ENCODE results near the gene C3orf18.
A peak's percentile ranks its signal among the peaks of the same experiment; 100 is the strongest.

The C3orf18 gene

GRCh38 chr3:50567386-50568167 is at the start of gene C3orf18:
C3orf18 (minus strand) TSS chr3:50567747; CDS start chr3:50565699, 2,048 bp downstream.
- Mint-ChIP-seq H3K27ac (peak within 1 kb of the TSS; percentile 94), H3K27me3 (ENCODE audit: low read depth) (no peaks in the 10 kb centered on the region), H3K4me1 (ENCODE audit: low read depth) (peaks cover 56% of the 10 kb centered on the region), H3K4me3 (peak within 1 kb of the TSS; percentile 97), H3K36me3 (ENCODE audit: low read depth) (peaks cover 33% of the 10 kb centered on the region), H3K9me3 (no peaks in the 10 kb centered on the region)

DNA sequence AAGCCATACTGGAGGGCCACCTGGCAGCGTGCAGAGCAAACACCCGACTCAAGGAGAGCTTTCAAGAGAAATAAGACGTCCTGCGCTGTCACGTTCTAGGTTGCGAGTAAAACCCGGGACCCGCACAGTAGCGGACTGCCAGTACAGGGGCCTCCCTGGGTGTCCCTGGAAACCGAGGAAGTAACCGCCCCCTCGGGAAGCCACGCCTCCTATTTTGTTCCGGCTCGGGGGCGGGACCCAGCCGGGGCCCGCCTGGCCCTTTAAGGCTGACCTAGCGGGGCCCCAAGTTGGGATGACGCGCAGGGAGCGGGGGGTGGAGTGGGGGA is 49.2 kb upstream of the C3orf18 start:
- Mint-ChIP-seq H3K36me3 (ENCODE audit: low read depth) (peaks cover 43% of the 10 kb centered on the region), H3K27ac (peak overlapping the region; percentile 87), H3K27me3 (ENCODE audit: low read depth) (no peaks in the 10 kb centered on the region), H3K4me1 (ENCODE audit: low read depth) (peaks cover 65% of the 10 kb centered on the region), H3K9me3 (no peaks in the 10 kb centered on the region), H3K4me3 (peak overlapping the region; percentile 87)

DNA sequence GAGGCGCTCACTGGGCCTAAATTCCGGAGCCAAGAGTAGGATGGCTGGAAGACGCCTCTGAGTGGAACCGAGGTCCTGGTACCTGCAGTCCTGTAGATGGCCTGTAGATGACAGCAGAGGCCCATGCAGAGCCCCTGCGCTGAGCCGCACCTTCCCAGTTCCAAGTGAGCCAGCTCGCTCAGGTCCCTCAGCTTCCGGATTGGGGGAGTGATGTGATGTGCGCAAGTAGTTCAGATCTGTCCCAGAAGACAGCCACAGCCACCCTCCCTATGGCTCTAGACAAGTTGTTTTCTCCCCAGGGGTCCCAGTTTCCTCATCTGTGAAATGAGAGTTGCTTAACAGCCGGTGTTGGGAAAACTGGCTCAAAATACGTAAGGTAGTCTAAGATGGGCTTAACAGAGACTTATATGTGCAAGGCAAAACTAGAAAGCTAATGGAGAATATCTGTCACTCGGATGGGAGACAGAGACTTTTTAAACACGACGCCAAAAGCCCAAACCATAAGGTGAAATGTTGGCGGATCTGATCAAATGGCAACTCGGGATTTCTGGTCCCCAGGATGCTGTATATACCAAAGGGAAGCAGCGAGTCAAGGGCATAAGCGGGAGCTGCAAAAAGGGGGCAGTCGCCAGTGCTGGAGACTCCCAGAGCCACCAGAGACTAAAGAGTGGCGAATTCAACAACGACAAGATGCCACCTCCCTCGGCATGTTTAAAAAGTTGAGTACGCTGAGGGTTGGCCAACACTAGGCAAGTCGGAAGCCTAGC is 48.6 kb upstream of the C3orf18 start:
- Mint-ChIP-seq H3K27ac (peak overlapping the region; percentile 87), H3K36me3 (ENCODE audit: low read depth) (peaks cover 47% of the 10 kb centered on the region), H3K27me3 (ENCODE audit: low read depth) (no peaks in the 10 kb centered on the region), H3K4me1 (ENCODE audit: low read depth) (peaks cover 64% of the 10 kb centered on the region), H3K4me3 (peak overlapping the region; percentile 87), H3K9me3 (no peaks in the 10 kb centered on the region)

DNA sequence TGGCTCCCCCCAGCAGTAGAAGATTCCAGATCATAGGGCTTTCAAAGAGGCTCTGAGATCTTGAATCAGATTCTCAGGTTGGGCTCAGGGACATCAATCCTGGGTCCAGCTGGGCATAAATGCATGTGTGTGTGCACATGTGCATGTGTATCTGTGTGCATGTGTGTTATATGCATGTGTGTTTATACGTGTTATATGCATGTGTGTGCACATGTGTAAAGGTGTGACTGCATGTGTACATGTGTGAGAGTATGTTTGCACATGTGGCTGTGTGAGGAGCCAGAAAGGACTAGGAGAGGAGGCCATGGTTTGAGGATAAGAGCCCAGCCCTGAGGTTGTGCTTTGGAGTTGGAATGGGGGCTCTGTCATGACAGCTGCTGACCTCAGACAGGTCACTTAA is 47.6 kb upstream of the C3orf18 start:
- no peak overlapping the region for H3K27ac Mint-ChIP-seq
- peak overlapping the region; percentile 87 for H3K4me3 Mint-ChIP-seq
- H3K27me3 Mint-ChIP-seq (ENCODE audit: low read depth), result no peaks in the 10 kb centered on the region
- H3K4me1 Mint-ChIP-seq (ENCODE audit: low read depth), result peaks cover 54% of the 10 kb centered on the region
- no peaks in the 10 kb centered on the region for H3K9me3 Mint-ChIP-seq
- peaks cover 47% of the 10 kb centered on the region for H3K36me3 Mint-ChIP-seq (ENCODE audit: low read depth)

DNA sequence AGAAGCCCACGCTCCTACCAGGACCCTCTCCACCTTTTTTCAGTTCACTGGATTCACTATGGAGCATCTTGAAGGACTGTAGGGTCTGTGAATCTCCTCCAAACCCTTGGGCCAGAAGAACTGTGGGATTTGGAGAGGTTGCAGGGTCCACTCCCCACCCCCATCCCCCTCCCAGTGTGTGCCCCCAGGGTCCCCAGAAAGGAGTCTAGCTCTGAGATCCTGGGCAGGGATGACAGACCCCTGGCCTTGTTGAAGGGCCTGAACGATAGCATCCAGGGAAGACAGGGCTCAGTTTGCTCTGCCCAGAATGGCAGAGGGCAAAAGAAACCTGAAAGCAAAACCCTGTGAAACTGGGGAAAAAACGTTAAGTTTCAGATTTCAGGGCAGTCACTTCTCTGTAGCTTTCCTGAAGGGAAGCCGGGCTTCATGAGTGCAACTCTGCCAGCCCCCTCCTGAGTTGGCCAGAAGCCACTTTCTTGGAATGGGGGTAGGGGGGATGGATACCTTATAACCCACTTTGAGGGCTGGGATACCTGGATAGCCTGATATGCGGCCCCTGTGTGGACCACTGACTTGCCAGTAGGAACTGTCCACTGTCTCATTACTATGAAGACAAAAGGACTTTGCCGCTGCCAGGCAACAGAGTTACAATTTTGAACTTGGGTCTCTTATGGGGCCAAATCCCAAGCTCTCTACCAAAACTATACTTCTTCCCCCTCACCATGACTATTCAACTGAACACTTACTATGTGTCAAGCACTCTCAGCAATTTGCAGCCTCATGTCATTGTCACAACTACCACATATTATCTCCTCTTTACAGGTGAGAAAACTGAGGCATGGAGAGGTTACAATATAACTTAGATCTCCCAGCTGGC is 45.7 kb upstream of the C3orf18 start:
- H3K27ac Mint-ChIP-seq, result peak overlapping the region; percentile 97
- peaks cover 57% of the 10 kb centered on the region for H3K36me3 Mint-ChIP-seq (ENCODE audit: low read depth)
- peaks cover 40% of the 10 kb centered on the region for H3K4me1 Mint-ChIP-seq (ENCODE audit: low read depth)
- no peaks in the 10 kb centered on the region for H3K9me3 Mint-ChIP-seq
- peak overlapping the region; percentile 98 for H3K4me3 Mint-ChIP-seq
- H3K27me3 Mint-ChIP-seq (ENCODE audit: low read depth), result no peaks in the 10 kb centered on the region

GRCh38 chr3:50612234-50612882 is 44.8 kb upstream of the C3orf18 start:
- Mint-ChIP-seq H3K36me3 (ENCODE audit: low read depth) (peaks cover 61% of the 10 kb centered on the region), H3K9me3 (no peaks in the 10 kb centered on the region), H3K4me3 (peak overlapping the region; percentile 98), H3K27ac (peak overlapping the region; percentile 97), H3K4me1 (ENCODE audit: low read depth) (peaks cover 40% of the 10 kb centered on the region), H3K27me3 (ENCODE audit: low read depth) (no peaks in the 10 kb centered on the region)

DNA sequence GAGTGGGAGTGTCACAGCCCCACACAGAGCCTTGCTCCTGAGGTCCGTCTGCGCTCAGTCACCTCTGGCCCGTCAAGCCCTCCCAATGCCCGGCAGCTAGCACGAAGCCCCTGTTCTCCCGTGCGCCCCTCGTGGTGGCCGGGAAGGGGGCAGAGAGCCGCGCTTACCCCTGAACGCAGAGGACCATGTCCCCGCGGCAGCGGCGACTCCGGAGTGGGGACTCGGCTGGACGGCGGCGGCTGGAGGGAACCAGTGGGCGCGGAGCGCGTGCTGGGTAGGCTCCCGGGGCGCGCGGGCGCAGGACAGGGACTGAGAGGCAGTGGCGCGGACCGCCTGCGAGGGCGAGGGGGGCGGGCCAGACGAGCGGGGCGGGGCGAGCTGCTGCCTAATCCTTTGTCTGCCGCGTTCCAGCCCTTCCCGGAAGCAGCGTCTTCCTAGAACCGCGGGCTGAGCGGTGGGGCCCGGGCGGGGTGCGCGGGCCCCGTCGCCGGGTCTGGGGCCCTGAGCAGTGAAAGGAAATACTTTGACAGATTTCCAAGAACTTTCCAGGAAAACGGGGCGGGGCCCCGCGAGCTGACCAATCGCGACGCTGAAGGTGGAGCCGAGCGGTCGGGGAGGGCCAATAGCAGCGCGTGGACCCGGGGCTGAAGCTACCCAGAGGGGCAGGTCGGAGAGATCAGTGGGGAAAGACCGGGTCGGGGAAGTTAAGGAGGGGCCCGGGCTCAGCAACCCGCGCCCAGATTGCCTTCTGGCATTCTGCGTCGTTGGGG is 44.1 kb upstream of the C3orf18 start, which contains the start of gene CISH:
Gene CISH, minus strand, starts transcription at position 311 of the 770 bp plus-strand sequence. Its CDS starts 124 bp downstream, at position 187.
- Mint-ChIP-seq H3K36me3 (ENCODE audit: low read depth) (peaks cover 68% of the 10 kb centered on the region), H3K27me3 (ENCODE audit: low read depth) (no peaks in the 10 kb centered on the region), H3K27ac (peak within 1 kb of the TSS; percentile 99)

DNA sequence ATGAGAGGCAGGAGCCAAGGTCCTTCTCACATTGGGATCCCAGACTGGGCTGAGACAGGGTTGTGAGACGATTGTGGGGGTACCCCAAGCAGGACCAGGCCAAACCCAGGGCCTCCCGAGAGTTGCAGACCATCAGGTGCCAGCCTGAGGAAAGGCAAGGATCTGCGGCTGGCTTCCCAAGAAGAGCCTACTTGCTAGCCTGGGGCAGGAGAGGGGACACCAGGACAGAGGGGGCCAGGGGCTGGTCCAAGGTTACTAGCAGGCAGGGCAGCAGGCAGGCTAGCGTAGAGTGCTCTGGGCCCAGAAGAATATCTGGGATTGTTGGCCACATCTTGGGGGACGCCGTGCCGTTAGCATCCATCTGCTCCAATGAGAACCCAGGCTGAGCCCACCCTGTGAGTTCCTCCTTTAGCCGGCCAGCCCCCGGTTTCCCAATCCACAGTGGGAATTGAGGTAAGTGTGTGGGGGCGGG is 43.5 kb upstream of the C3orf18 start:
- Mint-ChIP-seq H3K36me3 (ENCODE audit: low read depth) (peaks cover 74% of the 10 kb centered on the region), H3K27me3 (ENCODE audit: low read depth) (no peaks in the 10 kb centered on the region)

More for the DNA sequence above, 44.1 kb upstream of the C3orf18 start, which contains the start of gene CISH:
- Mint-ChIP-seq H3K4me3 (peak within 1 kb of the TSS; percentile 98), H3K4me1 (ENCODE audit: low read depth) (peaks cover 42% of the 10 kb centered on the region), H3K9me3 (no peaks in the 10 kb centered on the region)

GRCh38 chr3:50610181-50610971 is 42.8 kb upstream of the C3orf18 start:
- Mint-ChIP-seq H3K36me3 (ENCODE audit: low read depth) (peaks cover 77% of the 10 kb centered on the region), H3K9me3 (no peaks in the 10 kb centered on the region), H3K27me3 (ENCODE audit: low read depth) (no peaks in the 10 kb centered on the region), H3K4me3 (peak overlapping the region; percentile 98), H3K4me1 (ENCODE audit: low read depth) (peaks cover 41% of the 10 kb centered on the region), H3K27ac (peak overlapping the region; percentile 99)

More for the DNA sequence above, 43.5 kb upstream of the C3orf18 start:
- H3K9me3 Mint-ChIP-seq, result no peaks in the 10 kb centered on the region
- H3K4me3 Mint-ChIP-seq, result peak overlapping the region; percentile 98
- H3K4me1 Mint-ChIP-seq (ENCODE audit: low read depth), result peaks cover 41% of the 10 kb centered on the region
- peak overlapping the region; percentile 99 for H3K27ac Mint-ChIP-seq

- Mint-ChIP-seq H3K4me3 (peak overlapping the region; percentile 98), H3K27ac (peak overlapping the region; percentile 99), H3K4me1 (ENCODE audit: low read depth) (peaks cover 42% of the 10 kb centered on the region), H3K9me3 (no peaks in the 10 kb centered on the region), H3K36me3 (ENCODE audit: low read depth) (peaks cover 84% of the 10 kb centered on the region), H3K27me3 (ENCODE audit: low read depth) (no peaks in the 10 kb centered on the region)
Measured at GRCh38 chr3:50609763-50610085, 42.2 kb upstream of the C3orf18 start.

DNA sequence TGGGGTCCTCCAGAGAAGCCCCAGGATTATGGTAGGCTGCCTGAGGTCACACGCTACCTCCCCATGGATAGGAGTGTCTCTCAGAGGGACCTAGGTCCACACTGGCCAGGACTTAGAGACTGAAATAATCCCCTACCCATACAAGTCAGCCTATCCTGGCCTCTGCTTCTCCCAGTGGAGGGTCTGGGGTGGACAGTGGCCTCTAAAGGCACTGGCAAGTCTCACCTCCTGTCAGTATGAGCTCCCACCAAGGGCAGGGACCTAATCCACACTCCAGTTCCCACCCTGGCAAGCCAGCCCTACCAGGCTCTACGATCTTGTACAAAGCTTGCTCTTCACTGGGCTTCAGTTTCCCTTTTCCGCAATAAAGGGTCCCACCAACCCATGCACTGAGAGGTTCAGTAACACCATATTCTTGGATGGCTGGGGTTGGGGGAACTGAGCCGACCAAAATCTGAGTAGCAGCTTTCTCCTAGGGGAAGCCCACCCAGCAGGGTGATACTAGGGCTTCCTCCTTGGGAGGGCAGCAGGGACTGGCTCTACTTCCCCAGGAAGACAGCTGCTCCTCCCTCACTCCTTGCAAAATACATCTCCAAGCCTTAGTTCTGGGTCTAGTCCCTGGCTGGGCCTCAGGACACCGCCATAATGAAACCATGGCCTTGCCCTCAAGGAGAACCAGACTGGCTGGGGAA is 41.7 kb upstream of the C3orf18 start:
- peaks cover 87% of the 10 kb centered on the region for H3K36me3 Mint-ChIP-seq (ENCODE audit: low read depth)
- peak overlapping the region; percentile 98 for H3K4me3 Mint-ChIP-seq
- H3K27ac Mint-ChIP-seq, result peak overlapping the region; percentile 99
- no peaks in the 10 kb centered on the region for H3K9me3 Mint-ChIP-seq
- no peaks in the 10 kb centered on the region for H3K27me3 Mint-ChIP-seq (ENCODE audit: low read depth)
- H3K4me1 Mint-ChIP-seq (ENCODE audit: low read depth), result peaks cover 41% of the 10 kb centered on the region

DNA sequence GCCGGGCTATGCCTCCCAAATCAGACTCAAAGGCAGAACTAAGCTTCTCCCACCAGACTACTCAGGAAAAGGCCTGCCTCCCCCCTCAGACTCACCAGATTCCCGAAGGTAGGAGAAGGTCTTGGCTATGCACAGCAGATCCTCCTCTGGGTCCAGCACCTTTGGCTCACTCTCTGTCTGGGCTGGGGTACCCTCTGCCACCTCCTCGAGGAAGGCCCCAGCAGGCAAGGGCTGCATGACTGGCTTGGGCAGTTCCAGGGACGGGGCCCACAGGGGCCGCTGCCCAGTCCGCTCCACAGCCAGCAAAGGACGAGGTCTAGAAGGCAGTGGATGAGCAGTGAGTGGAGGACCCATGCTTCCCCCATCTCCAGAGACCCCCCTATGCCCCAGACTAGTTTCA is 40.7 kb upstream of the C3orf18 start:
- Mint-ChIP-seq H3K36me3 (ENCODE audit: low read depth) (peaks cover 91% of the 10 kb centered on the region), H3K4me3 (peak overlapping the region; percentile 98), H3K27me3 (ENCODE audit: low read depth) (no peaks in the 10 kb centered on the region), H3K4me1 (ENCODE audit: low read depth) (peaks cover 42% of the 10 kb centered on the region), H3K9me3 (no peaks in the 10 kb centered on the region), H3K27ac (peak overlapping the region; percentile 99)

Measured in T-helper 1 cell treated with Interleukin-12 subunit alpha and Interleukin-12 subunit beta and Interleukin-4 antibody, amounts not matched to agents 30 μg/mL and 1 μg/mL, for 36 hours (primary cell).